Panc1 (cell line): ENCODE results near the gene PANK1. TPM values are rescaled to one million over a fixed set of nuclear protein-coding genes. Genes with fewer than 3 reads are reported as not detected.

Experiments
- ATAC-seq: fragments of 200-7000 bp; cut with Tn5 transposase; 2 replicates; pipeline ENCODE4 v1.9.1; 2020; ENCODE audit warnings: mild to moderate bottlenecking, moderate library complexity
- BruUV-seq: library from RNA; stranded (reverse); fragments of 400-500 nt; replicated peaks from 2 replicates; lab custom pipeline; 2021; lab: Mats Ljungman, UMichigan
- CTCF ChIA-PET: fragments of 300-600 bp; sonication (Branson Sonifier 250); formaldehyde crosslinking; loops from one replicate; lab custom pipeline; 2022; ENCODE audit warnings: antibody characterized with exemption; lab: Charles Lee
- POLR2A ChIA-PET: fragments of 300-600 bp; sonication (Branson Sonifier 250); formaldehyde crosslinking; loops from one replicate; lab custom pipeline; 2022; ENCODE audit warnings: antibody characterized with exemption; lab: Charles Lee
- DNase-seq: peaks from one replicate; pipeline ENCODE4 v3.0.0-alpha.2; 2010; ENCODE audit warnings: low read depth, low spot score
- H3K27ac ChIP-seq: 2 replicates; pipeline ENCODE4 v1.5.1; 2011; ENCODE audit warnings: mild to moderate bottlenecking, low read length, inconsistent platforms
- H3K27me3 ChIP-seq: fragments of 200-500 bp; sonication (Bioruptor generic); 2 replicates; pipeline ENCODE4 v1.6.0; 2014; ENCODE audit warnings: low read length, inconsistent platforms; ENCODE audit not compliant: control insufficient read depth, insufficient read depth
- H3K36me3 ChIP-seq: fragments of 200-500 bp; sonication (Bioruptor generic); 2 replicates; pipeline ENCODE4 v1.5.1; 2014; ENCODE audit warnings: inconsistent platforms, mild to moderate bottlenecking, low read length, moderate library complexity; ENCODE audit not compliant: control insufficient read depth, insufficient read depth
- H3K4me1 ChIP-seq: 2 replicates; pipeline ENCODE4 v1.5.1; 2011; ENCODE audit warnings: inconsistent platforms, mild to moderate bottlenecking, low read length, moderate library complexity; ENCODE audit not compliant: control insufficient read depth, insufficient read depth
- H3K4me3 ChIP-seq, 2 experiments: 2 replicates each; pipeline ENCODE4 v1.5.1; 2011 to 2012; ENCODE audit warnings: low read depth in 2 of 2, low read length in 2 of 2, mild to moderate bottlenecking in 2 of 2, inconsistent platforms in 1 of 2, moderate library complexity in 1 of 2
- H3K9me3 ChIP-seq: fragments of 200-500 bp; sonication (Bioruptor generic); 2 replicates; pipeline ENCODE4 v1.5.1; 2014; ENCODE audit warnings: low read depth, mild to moderate bottlenecking, inconsistent platforms, low read length, moderate library complexity; ENCODE audit not compliant: control insufficient read depth, insufficient read depth
- POLR2AphosphoS5 ChIP-seq: IDR thresholded peaks from 2 replicates; pipeline ENCODE4 v1.6.1; 2012; ENCODE audit warnings: mild to moderate bottlenecking, low read depth, low read length, moderate library complexity
- SIN3A ChIP-seq: IDR thresholded peaks from 2 replicates; pipeline ENCODE4 v1.6.1; 2012; ENCODE audit warnings: low read depth, mild to moderate bottlenecking, low read length, moderate library complexity, borderline replicate concordance; ENCODE audit not compliant: insufficient read depth
- TCF7L2 ChIP-seq: IDR thresholded peaks from 2 replicates; pipeline ENCODE4 v1.6.1; 2011; ENCODE audit warnings: mild to moderate bottlenecking, low read depth, low read length, inconsistent platforms
- in situ Hi-C: cut with HindIII; loops from 2 replicates; pipeline ENCODE4 v1.10.0; 2016; ENCODE audit warnings: low sequenced_read_pairs, low pct_unique_long_range_greater_than_20kb
- intact Hi-C: fragments of 100-400 bp; cut with micrococcal nuclease; formaldehyde crosslinking; loops from one replicate; pipeline ENCODE4 v1.10.0; 2022; ENCODE audit not compliant: unreplicated experiment
- total RNA-seq: library from RNA; stranded (reverse); gene quantifications from one replicate; pipeline ENCODE4 v1.2.1, GENCODE V29; 2021; ENCODE audit not compliant: unreplicated experiment
- TF ChIP-seq, protein P1 (sequence below): fragments of 450-650 bp; IDR thresholded peaks from 2 replicates; pipeline ENCODE4 v1.5.1; 2017; ENCODE audit warnings: mild to moderate bottlenecking
- TF ChIP-seq, protein P2 (sequence below), 2 experiments: IDR thresholded peaks; 2 replicates each; pipeline ENCODE4 v1.6.1; 2011 to 2012; ENCODE audit warnings: low read depth in 2 of 2, control low read depth in 1 of 2, low read length in 1 of 2, mild to moderate bottlenecking in 1 of 2, moderate library complexity in 1 of 2; ENCODE audit not compliant: insufficient read depth in 1 of 2

Gene PANK1
- total RNA-seq, 1 experiment from 2014 or later = 11.0 TPM

DNA sequence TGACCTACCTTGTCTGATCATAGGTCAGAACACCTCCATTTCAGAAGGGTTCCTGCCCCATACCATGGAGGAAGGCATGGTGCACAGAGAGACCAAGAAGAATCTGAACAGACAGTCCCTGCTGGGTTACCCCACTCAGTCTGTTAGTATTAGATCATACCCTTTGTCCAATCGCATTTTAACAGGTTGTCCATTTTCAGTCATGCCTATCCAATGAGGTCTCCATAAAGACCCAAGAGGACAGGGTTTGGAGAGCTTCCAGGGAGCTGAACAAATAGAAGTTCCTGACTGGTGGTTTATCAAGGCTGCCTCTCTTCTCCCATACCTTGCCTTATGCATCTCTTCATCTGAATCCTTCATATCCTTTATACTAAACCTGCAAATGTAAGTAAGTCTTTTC lies 88.4 kb downstream of the PANK1 start:
- ATAC-seq (no peak), DNase-seq (no peak)
- H3K36me3 ChIP-seq = no peaks in the 10 kb centered on the region
- no peaks in the 10 kb centered on the region for H3K4me1 ChIP-seq
- TF ChIP-seq POLR2AphosphoS5 (no peak), SIN3A (no peak), TCF7L2 (no peak)
- TF ChIP-seq, protein P1, sequence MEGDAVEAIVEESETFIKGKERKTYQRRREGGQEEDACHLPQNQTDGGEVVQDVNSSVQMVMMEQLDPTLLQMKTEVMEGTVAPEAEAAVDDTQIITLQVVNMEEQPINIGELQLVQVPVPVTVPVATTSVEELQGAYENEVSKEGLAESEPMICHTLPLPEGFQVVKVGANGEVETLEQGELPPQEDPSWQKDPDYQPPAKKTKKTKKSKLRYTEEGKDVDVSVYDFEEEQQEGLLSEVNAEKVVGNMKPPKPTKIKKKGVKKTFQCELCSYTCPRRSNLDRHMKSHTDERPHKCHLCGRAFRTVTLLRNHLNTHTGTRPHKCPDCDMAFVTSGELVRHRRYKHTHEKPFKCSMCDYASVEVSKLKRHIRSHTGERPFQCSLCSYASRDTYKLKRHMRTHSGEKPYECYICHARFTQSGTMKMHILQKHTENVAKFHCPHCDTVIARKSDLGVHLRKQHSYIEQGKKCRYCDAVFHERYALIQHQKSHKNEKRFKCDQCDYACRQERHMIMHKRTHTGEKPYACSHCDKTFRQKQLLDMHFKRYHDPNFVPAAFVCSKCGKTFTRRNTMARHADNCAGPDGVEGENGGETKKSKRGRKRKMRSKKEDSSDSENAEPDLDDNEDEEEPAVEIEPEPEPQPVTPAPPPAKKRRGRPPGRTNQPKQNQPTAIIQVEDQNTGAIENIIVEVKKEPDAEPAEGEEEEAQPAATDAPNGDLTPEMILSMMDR = no peak
- TF ChIP-seq, protein P2, sequence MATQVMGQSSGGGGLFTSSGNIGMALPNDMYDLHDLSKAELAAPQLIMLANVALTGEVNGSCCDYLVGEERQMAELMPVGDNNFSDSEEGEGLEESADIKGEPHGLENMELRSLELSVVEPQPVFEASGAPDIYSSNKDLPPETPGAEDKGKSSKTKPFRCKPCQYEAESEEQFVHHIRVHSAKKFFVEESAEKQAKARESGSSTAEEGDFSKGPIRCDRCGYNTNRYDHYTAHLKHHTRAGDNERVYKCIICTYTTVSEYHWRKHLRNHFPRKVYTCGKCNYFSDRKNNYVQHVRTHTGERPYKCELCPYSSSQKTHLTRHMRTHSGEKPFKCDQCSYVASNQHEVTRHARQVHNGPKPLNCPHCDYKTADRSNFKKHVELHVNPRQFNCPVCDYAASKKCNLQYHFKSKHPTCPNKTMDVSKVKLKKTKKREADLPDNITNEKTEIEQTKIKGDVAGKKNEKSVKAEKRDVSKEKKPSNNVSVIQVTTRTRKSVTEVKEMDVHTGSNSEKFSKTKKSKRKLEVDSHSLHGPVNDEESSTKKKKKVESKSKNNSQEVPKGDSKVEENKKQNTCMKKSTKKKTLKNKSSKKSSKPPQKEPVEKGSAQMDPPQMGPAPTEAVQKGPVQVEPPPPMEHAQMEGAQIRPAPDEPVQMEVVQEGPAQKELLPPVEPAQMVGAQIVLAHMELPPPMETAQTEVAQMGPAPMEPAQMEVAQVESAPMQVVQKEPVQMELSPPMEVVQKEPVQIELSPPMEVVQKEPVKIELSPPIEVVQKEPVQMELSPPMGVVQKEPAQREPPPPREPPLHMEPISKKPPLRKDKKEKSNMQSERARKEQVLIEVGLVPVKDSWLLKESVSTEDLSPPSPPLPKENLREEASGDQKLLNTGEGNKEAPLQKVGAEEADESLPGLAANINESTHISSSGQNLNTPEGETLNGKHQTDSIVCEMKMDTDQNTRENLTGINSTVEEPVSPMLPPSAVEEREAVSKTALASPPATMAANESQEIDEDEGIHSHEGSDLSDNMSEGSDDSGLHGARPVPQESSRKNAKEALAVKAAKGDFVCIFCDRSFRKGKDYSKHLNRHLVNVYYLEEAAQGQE (IDR thresholded peaks at IDR 0.05; ENCODE audit: insufficient read depth in 1 of 2, low read depth in 2 of 2, low read length in 1 of 2) = no peak
- H3K27ac ChIP-seq = no peak overlapping the region
- in situ Hi-C loops = no loop called here
- CTCF ChIA-PET = no interaction called here
- no peaks in the 10 kb centered on the region for H3K27me3 ChIP-seq
- no TSS peak for BruUV-seq
- intact Hi-C loops = no loop called here
- H3K4me3 ChIP-seq = no peak overlapping the region
- POLR2A ChIA-PET = no interaction called here
- H3K9me3 ChIP-seq = no peaks in the 10 kb centered on the region

DNA sequence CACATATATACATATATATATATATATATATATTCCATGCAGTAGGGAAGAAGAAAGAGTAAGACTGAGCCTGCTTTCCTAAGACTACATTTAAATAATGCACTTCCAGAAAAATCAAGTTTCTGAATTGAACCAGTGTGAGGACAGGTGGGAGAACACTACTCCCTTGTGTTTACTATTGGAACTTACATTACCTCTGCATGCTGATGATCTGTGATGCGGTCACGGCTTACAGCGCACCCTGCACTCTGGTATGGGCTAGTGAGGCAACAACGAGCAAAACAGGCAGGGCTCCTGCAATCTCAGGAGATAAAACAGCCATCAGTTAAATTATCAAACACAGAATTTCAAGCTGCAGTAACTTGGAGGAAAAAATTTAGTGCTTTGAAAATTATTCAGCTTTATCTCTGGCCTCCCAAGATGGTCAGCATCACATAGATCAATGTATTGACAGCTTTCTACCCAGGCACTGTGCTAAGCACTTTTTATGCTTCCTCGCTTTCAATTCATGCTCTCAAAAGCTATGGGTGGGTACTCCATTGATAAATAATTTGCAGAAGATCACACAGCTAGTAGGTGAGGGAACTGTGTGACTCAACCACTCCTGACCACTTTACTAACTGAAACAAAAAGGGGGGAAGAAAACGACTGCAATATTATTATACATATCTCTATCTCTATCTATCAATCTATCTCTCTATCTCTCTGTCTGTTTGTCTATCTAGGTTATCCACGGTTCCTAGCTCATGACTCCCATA lies 89.2 kb downstream of the PANK1 start:
- Histone ChIP-seq H3K27ac (no peak overlapping the region), H3K4me3 (no peak overlapping the region), H3K27me3 (no peaks in the 10 kb centered on the region), H3K9me3 (no peaks in the 10 kb centered on the region), H3K36me3 (no peaks in the 10 kb centered on the region), H3K4me1 (no peaks in the 10 kb centered on the region)
- BruUV-seq = no TSS peak
- TF ChIP-seq, protein P2 (IDR thresholded peaks at IDR 0.05; ENCODE audit: insufficient read depth in 1 of 2, low read depth in 2 of 2, low read length in 1 of 2) = no peak
- TF ChIP-seq, protein P1 = peak; percentile 22; the same call in 1 of the 2 replicates
- DNase-seq (no peak), ATAC-seq (peak; percentile 76; the same call in 1 of the 2 replicates)
- POLR2A ChIA-PET = no interaction called here
- CTCF ChIA-PET = interaction anchor here (0.6 to 0.7 kb wide), 2 partner anchors 130 to 160 kb away, joined by 4 read pairs; no protein-coding TSS in a partner anchor
- in situ Hi-C loops = no loop called here
- intact Hi-C loops = no loop called here
